H9 (cell line): ENCODE measurements around the gene TP53TG5. TPM values are rescaled to one million over a fixed set of nuclear protein-coding genes. Genes with fewer than 3 reads are reported as not detected.

Experiments
- DNase-seq: peaks from one replicate; pipeline ENCODE4 v3.0.0-alpha.2; 2017
- H2AFZ ChIP-seq: one replicate; pipeline ENCODE4 v1.6.1; 2013; ENCODE audit warnings: mild to moderate bottlenecking, low read length, control low read depth, moderate library complexity
- H2AK5ac ChIP-seq: 2 replicates; pipeline ENCODE4 v1.6.1; 2013; ENCODE audit warnings: low read length, control low read depth, mixed read lengths; ENCODE audit not compliant: insufficient read length
- H2BK120ac ChIP-seq: one replicate; pipeline ENCODE4 v1.6.1; 2013; ENCODE audit warnings: low read depth, mild to moderate bottlenecking, low read length, control low read depth, inconsistent platforms; ENCODE audit not compliant: poor library complexity, severe bottlenecking
- H2BK12ac ChIP-seq: 2 replicates; pipeline ENCODE4 v1.6.1; 2013; ENCODE audit warnings: low read length, control low read depth, mixed read lengths, low read depth; ENCODE audit not compliant: insufficient read length
- H2BK15ac ChIP-seq: 2 replicates; pipeline ENCODE4 v1.6.1; 2013; ENCODE audit warnings: low read depth, low read length, control low read depth
- H2BK20ac ChIP-seq: one replicate; pipeline ENCODE4 v1.6.1; 2013; ENCODE audit warnings: low read depth, mild to moderate bottlenecking, low read length, control low read depth, inconsistent platforms; ENCODE audit not compliant: poor library complexity, severe bottlenecking
- H2BK5ac ChIP-seq: 2 replicates; pipeline ENCODE4 v1.6.1; 2013; ENCODE audit warnings: low read length, control low read depth, mixed read lengths; ENCODE audit not compliant: insufficient read length
- H3K14ac ChIP-seq: 2 replicates; pipeline ENCODE4 v1.6.1; 2013; ENCODE audit warnings: low read length, control low read depth; ENCODE audit not compliant: insufficient read depth
- H3K18ac ChIP-seq: 2 replicates; pipeline ENCODE4 v1.6.1; 2013; ENCODE audit warnings: low read depth, mild to moderate bottlenecking, mixed read lengths, low read length, control low read depth; ENCODE audit not compliant: insufficient read length
- H3K23ac ChIP-seq: 2 replicates; pipeline ENCODE4 v1.6.1; 2013; ENCODE audit warnings: low read length, control low read depth, mixed read lengths, low read depth; ENCODE audit not compliant: insufficient read length
- H3K23me2 ChIP-seq: 2 replicates; pipeline ENCODE4 v1.6.1; 2013; ENCODE audit warnings: low read depth, mild to moderate bottlenecking, mixed read lengths, low read length, control low read depth; ENCODE audit not compliant: insufficient read length, poor library complexity, severe bottlenecking
- H3K27ac ChIP-seq: 2 replicates; pipeline ENCODE4 v1.5.1; 2013; ENCODE audit warnings: low read length, control low read depth, mixed read lengths, low read depth; ENCODE audit not compliant: insufficient read length
- H3K27me3 ChIP-seq: 2 replicates; pipeline ENCODE4 v1.6.1; 2013; ENCODE audit warnings: low read length, control low read depth, inconsistent platforms; ENCODE audit not compliant: insufficient read depth
- H3K4ac ChIP-seq: 2 replicates; pipeline ENCODE4 v1.6.1; 2013; ENCODE audit warnings: low read depth, mild to moderate bottlenecking, control low read depth, inconsistent platforms, low read length, moderate library complexity
- H3K4me1 ChIP-seq: 2 replicates; pipeline ENCODE4 v1.6.1; 2013; ENCODE audit warnings: low read length, control low read depth, inconsistent platforms; ENCODE audit not compliant: insufficient read depth
- H3K4me2 ChIP-seq: 2 replicates; pipeline ENCODE4 v1.6.1; 2013; ENCODE audit warnings: low read length, control low read depth, mixed read lengths; ENCODE audit not compliant: insufficient read length, insufficient read depth
- H3K56ac ChIP-seq: 2 replicates; pipeline ENCODE4 v1.6.1; 2013; ENCODE audit warnings: low read depth, mild to moderate bottlenecking, mixed read lengths, low read length, control low read depth; ENCODE audit not compliant: insufficient read length
- H3K79me1 ChIP-seq: 2 replicates; pipeline ENCODE4 v1.6.1; 2013; ENCODE audit warnings: low read depth, mild to moderate bottlenecking, moderate library complexity, low read length, control low read depth, inconsistent platforms; ENCODE audit not compliant: insufficient read depth, poor library complexity, severe bottlenecking
- H3K79me2 ChIP-seq: 2 replicates; pipeline ENCODE4 v1.6.1; 2013; ENCODE audit warnings: low read length, control low read depth, inconsistent platforms; ENCODE audit not compliant: insufficient read depth
- H3K9ac ChIP-seq: 2 replicates; pipeline ENCODE4 v1.6.1; 2013; ENCODE audit warnings: low read length, control low read depth, mixed read lengths; ENCODE audit not compliant: insufficient read length; ENCODE audit errors: extremely low read depth
- H3K9me3 ChIP-seq: one replicate; pipeline ENCODE4 v1.6.1; 2013; ENCODE audit warnings: low read depth, low read length, inconsistent platforms; ENCODE audit not compliant: control insufficient read depth
- H3T11ph ChIP-seq: one replicate; pipeline ENCODE4 v1.6.1; 2013; ENCODE audit warnings: mild to moderate bottlenecking, low read length, control low read depth, inconsistent platforms
- H4K20me1 ChIP-seq: one replicate; pipeline ENCODE4 v1.6.1; 2013; ENCODE audit not compliant: control insufficient read depth, insufficient read length, insufficient read depth
- H4K5ac ChIP-seq: 2 replicates; pipeline ENCODE4 v1.6.1; 2013; ENCODE audit warnings: low read depth, mild to moderate bottlenecking, mixed read lengths, low read length, control low read depth; ENCODE audit not compliant: insufficient read length
- H4K8ac ChIP-seq: replicated peaks from 2 replicates; pipeline ENCODE4 v1.6.1; 2013; ENCODE audit warnings: low read length, control low read depth, mixed read lengths, low read depth; ENCODE audit not compliant: insufficient read length
- H4K91ac ChIP-seq: 2 replicates; pipeline ENCODE4 v1.6.1; 2013; ENCODE audit warnings: low read depth, mild to moderate bottlenecking, moderate library complexity, mixed read lengths, low read length, control low read depth; ENCODE audit not compliant: insufficient read length
- H3K27ac Mint-ChIP-seq, 3 experiments: 2 replicates in 2 of 3; 3 replicates in 1 of 3; pipeline ENCODE4 v1.8.0; 2020 to 2021; ENCODE audit warnings: mixed read lengths in 3 of 3, mild to moderate bottlenecking in 1 of 3, moderate library complexity in 1 of 3
- H3K27me3 Mint-ChIP-seq: 2 replicates; pipeline ENCODE4 v1.8.0; 2021; ENCODE audit warnings: low read depth, mild to moderate bottlenecking, moderate library complexity, mixed read lengths
- H3K36me3 Mint-ChIP-seq, 3 experiments: 2 replicates in 2 of 3; 3 replicates in 1 of 3; pipeline ENCODE4 v1.8.0; 2020 to 2021; ENCODE audit warnings: low read depth in 3 of 3, mixed read lengths in 3 of 3; ENCODE audit not compliant: insufficient read depth in 1 of 3
- H3K4me1 Mint-ChIP-seq, 2 experiments: 2 replicates each; pipeline ENCODE4 v1.8.0; 2020; ENCODE audit warnings: mixed read lengths in 2 of 2
- H3K4me3 Mint-ChIP-seq, 2 experiments: 2 replicates in 1 of 2; 3 replicates in 1 of 2; pipeline ENCODE4 v1.8.0; 2020 to 2021; ENCODE audit warnings: mild to moderate bottlenecking in 2 of 2, mixed read lengths in 2 of 2, moderate library complexity in 1 of 2
- H3K9me3 Mint-ChIP-seq, 2 experiments: 2 replicates in 1 of 2; 3 replicates in 1 of 2; pipeline ENCODE4 v1.8.0; 2020; ENCODE audit warnings: mild to moderate bottlenecking in 2 of 2, mixed read lengths in 2 of 2, moderate library complexity in 1 of 2
- WGBS: extraction: QIAGEN DNeasy Blood & Tissue Kit; methylation state at CpG from one replicate; pipeline ENCODE4 v1.1.7; 2013; ENCODE audit warnings: missing lambda C conversion rate, low lambda C conversion rate, mixed read lengths; ENCODE audit not compliant: insufficient read length; ENCODE audit errors: extremely low coverage; 5-methylcytosine and 5-hydroxymethylcytosine counted together
- total RNA-seq: library from RNA; stranded (reverse); gene quantifications from 2 replicates; pipeline ENCODE4 v1.2.1, GENCODE V29; 2021
- TF ChIP-seq, protein P1 (sequence below): fragments of 200-600 bp; sonication (generic); conservative IDR thresholded peaks from 3 replicates; pipeline ENCODE4 v1.8.0; 2021; ENCODE audit warnings: antibody characterized with exemption, mild to moderate bottlenecking

TP53TG5 gene
- total RNA-seq, 1 experiment from 2014 or later, result not detected

DNA sequence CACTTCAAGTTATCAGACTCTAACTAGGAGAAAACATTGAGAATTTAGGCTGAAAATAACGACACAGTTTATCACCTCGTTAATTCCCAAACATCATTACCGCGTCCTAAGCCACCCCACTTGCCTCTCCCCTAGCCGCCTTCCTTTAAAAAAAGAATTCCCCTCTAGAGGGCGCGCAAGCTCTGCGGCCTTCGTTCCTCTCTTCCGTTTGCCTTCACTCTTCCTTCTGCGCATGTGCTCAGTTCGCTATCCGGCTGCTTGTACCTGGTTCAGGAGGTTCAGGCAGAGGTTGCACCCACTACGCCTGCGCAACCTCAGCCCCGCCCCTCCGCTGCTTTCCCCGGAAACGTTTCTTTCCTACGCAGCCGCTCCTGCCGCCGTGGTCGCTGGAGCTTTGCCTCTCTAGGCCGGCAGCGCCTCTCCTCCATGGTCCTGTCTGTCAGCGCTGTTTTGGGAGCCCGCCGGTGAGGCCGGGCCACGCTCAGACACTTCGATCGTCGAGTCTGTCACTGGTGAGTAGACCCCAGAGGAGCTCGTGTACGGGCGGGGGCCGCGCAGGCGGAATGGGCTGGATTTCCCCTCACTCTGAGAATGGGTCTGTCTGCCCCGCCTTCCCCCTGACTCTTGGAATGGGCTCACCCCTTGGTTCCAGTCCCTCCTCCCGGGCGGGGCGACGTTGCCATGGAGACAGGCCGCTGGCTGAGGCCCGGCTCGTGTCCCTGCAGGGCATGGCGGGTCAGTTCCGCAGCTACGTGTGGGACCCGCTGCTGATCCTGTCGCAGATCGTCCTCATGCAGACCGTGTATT is 15.1 kb downstream of the TP53TG5 start, which contains the start of gene SYS1:
Gene SYS1, plus strand, starts transcription at position 353 of the 807 bp plus-strand sequence. Its CDS starts 376 bp downstream, at position 729.
- H3K27me3 ChIP-seq, result no peaks in the 10 kb centered on the region
- WGBS, result no CpG with 5 or more reads among the region's 55 CpGs

More for the DNA sequence above, 15.1 kb downstream of the TP53TG5 start, which contains the start of gene SYS1:
- Histone ChIP-seq H2BK12ac (no peak within 1 kb of the TSS), H4K91ac (no peak within 1 kb of the TSS), H3K18ac (peak within 1 kb of the TSS; percentile 55), H3K56ac (no peak within 1 kb of the TSS), H2BK15ac (no peak within 1 kb of the TSS), H2BK20ac (no peak within 1 kb of the TSS), H3K4me1 (peaks cover 6% of the 10 kb centered on the region; the same call in 1 of the 2 replicates), H2BK120ac (no peak within 1 kb of the TSS), H3K23ac (no peak within 1 kb of the TSS), H3K4ac (no peak within 1 kb of the TSS), H3K27ac (no peak within 1 kb of the TSS), H4K20me1 (no peaks in the 10 kb centered on the region), H2AK5ac (no peak within 1 kb of the TSS), H3K9me3 (no peaks in the 10 kb centered on the region), H4K5ac (no peak within 1 kb of the TSS), H4K8ac (no peak within 1 kb of the TSS), H2BK5ac (no peak within 1 kb of the TSS), H3K9ac (peak within 1 kb of the TSS; percentile 74), H3K4me2 (peak within 1 kb of the TSS; percentile 91), H2AFZ (peak within 1 kb of the TSS; percentile 92), H3T11ph (no peak within 1 kb of the TSS), H3K79me1 (peaks cover 2% of the 10 kb centered on the region), H3K23me2 (peaks cover 9% of the 10 kb centered on the region), H3K14ac (0 out of 2 replicates have a peak within 1 kb of the TSS, but pooled peaks have one; percentile 66), H3K79me2 (no peaks in the 10 kb centered on the region; the same call in 1 of the 2 replicates)
- peak; percentile 99 for DNase-seq
- TF ChIP-seq, protein P1, sequence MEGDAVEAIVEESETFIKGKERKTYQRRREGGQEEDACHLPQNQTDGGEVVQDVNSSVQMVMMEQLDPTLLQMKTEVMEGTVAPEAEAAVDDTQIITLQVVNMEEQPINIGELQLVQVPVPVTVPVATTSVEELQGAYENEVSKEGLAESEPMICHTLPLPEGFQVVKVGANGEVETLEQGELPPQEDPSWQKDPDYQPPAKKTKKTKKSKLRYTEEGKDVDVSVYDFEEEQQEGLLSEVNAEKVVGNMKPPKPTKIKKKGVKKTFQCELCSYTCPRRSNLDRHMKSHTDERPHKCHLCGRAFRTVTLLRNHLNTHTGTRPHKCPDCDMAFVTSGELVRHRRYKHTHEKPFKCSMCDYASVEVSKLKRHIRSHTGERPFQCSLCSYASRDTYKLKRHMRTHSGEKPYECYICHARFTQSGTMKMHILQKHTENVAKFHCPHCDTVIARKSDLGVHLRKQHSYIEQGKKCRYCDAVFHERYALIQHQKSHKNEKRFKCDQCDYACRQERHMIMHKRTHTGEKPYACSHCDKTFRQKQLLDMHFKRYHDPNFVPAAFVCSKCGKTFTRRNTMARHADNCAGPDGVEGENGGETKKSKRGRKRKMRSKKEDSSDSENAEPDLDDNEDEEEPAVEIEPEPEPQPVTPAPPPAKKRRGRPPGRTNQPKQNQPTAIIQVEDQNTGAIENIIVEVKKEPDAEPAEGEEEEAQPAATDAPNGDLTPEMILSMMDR, result peak; percentile 93
- no peaks in the 10 kb centered on the region for H3K27me3 Mint-ChIP-seq
- no peaks in the 10 kb centered on the region for H3K9me3 Mint-ChIP-seq
- peak within 1 kb of the TSS; percentile 96 to 98 (median 97) for H3K27ac Mint-ChIP-seq
- H3K4me3 Mint-ChIP-seq, result peak within 1 kb of the TSS; percentile 97 to 99
- peaks cover 30 to 33% of the 10 kb centered on the region in 2 experiments for H3K4me1 Mint-ChIP-seq
- H3K36me3 Mint-ChIP-seq, result peaks cover 6 to 25% (median 17%) of the 10 kb centered on the region in 3 experiments; a peak in 6 of 7 replicates
